OCI-LY7 (cell line): Measurements from ENCODE around the gene LILRB2.
"Not testable (repeated sequence)": the region's sequence is repeated elsewhere in the genome, so short reads cannot be mapped to it uniquely, and the experiment has no call there.

Source experiments
- EZH2phosphoT487 ChIP-seq: fragments of 200-600 bp; sonication (generic); IDR thresholded peaks from 2 replicates; pipeline ENCODE4 v1.6.1; 2018; ENCODE audit warnings: low read depth, borderline replicate concordance, mild to moderate bottlenecking, mixed run types, antibody characterized with exemption, low read length, moderate library complexity, mixed read lengths
- TF ChIP-seq, protein P1 (sequence below): fragments of 200-600 bp; sonication (generic); conservative IDR thresholded peaks from 2 replicates; pipeline ENCODE4 v1.5.1; 2014; ENCODE audit warnings: mild to moderate bottlenecking, antibody characterized with exemption, low read length, moderate library complexity, mixed read lengths

DNA sequence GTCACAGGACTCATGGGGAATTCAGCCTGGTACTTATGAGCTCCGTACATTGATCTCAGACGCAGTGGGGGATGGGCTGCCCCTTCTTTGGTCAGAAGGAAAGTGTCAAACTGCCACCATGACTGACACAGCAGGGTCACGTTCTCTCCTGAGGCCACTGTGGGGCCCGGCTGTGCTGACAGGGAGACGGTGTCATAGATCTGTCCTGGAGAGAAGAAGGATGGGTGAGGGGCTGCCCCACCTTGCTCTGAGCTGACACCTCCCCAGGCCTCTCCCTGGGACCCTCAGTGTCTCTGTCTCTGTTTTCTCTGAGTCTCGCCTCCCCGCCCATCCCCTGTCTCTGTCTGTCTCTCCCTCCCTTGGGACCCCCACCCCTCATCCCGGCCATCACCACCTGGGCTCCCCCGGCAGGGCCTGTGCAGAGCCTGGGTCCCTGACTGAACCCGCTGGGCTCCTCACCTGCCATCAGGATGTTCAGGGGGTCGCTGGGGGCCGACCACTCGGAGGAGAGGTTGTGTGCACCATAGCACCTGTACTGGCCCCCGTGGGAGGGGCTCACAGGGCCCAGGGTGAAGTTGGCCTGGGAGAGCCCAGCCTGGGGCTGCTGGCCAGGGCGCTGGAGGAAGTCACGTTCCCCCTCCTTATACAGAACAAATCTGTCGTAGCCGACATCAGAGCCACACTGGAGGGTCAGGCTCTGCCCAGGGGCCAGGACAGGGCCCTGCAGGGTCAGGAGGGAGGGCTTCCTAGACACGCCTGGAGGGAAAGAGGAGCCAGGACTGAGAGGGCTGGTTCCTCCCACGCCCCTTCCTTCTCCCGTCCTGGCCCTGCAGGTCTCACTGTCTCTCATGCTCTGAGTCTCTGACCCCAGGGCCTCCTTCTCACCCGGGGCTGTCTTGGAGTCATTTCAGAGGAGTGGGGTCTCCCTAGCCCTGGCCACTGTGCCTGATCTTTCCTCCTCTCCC lies 40.3 kb downstream of the LILRB2 start:
- TF ChIP-seq, protein P1, sequence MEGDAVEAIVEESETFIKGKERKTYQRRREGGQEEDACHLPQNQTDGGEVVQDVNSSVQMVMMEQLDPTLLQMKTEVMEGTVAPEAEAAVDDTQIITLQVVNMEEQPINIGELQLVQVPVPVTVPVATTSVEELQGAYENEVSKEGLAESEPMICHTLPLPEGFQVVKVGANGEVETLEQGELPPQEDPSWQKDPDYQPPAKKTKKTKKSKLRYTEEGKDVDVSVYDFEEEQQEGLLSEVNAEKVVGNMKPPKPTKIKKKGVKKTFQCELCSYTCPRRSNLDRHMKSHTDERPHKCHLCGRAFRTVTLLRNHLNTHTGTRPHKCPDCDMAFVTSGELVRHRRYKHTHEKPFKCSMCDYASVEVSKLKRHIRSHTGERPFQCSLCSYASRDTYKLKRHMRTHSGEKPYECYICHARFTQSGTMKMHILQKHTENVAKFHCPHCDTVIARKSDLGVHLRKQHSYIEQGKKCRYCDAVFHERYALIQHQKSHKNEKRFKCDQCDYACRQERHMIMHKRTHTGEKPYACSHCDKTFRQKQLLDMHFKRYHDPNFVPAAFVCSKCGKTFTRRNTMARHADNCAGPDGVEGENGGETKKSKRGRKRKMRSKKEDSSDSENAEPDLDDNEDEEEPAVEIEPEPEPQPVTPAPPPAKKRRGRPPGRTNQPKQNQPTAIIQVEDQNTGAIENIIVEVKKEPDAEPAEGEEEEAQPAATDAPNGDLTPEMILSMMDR: not testable (repeated sequence)
- not testable (repeated sequence) for TF ChIP-seq EZH2phosphoT487
